GM23248 (cell line): ENCODE measurements around the gene STYK1.

Experiments
- EZH2 ChIP-seq: fragments of 200-600 bp; sonication (generic); IDR thresholded peaks from 2 replicates; pipeline ENCODE4 v1.6.1; 2018; ENCODE audit warnings: antibody characterized with exemption, mild to moderate bottlenecking; ENCODE audit not compliant: insufficient read depth, poor library complexity, severe bottlenecking
- EZH2phosphoT487 ChIP-seq: fragments of 200-600 bp; sonication (generic); IDR thresholded peaks from 2 replicates; pipeline ENCODE4 v1.6.1; 2018; ENCODE audit warnings: antibody characterized with exemption, moderate library complexity, mild to moderate bottlenecking, low read depth; ENCODE audit not compliant: insufficient read depth

- TF ChIP-seq EZH2phosphoT487 (no peak), EZH2 (no peak)
Measured at GRCh38 chr12:10613349-10614055, 60.4 kb downstream of the STYK1 start, which contains the start of gene MAGOHB.
